HG03442 (cell line): Measurements from ENCODE around the gene TUBD1.
"Not testable (repeated sequence)": the region's sequence is repeated elsewhere in the genome, so short reads cannot be mapped to it uniquely, and the experiment has no call there.

Source experiments
- ATAC-seq: cut with Tn5 transposase; IDR thresholded peaks from one replicate; pipeline ENCODE4 v1.9.1; 2021; ENCODE audit warnings: mild to moderate bottlenecking, moderate library complexity; ENCODE audit not compliant: unreplicated experiment

Gene TUBD1

GRCh38 chr17:59845595-59846393 lies 46.9 kb downstream of the TUBD1 start:
- ATAC-seq = no peak

GRCh38 chr17:59844884-59845594 lies 47.7 kb downstream of the TUBD1 start:
- no peak for ATAC-seq

- ATAC-seq = peak; percentile 31
Measured at GRCh38 chr17:59842901-59843652, 49.7 kb downstream of the TUBD1 start.

GRCh38 chr17:59841882-59842263 lies 50.9 kb downstream of the TUBD1 start:
- ATAC-seq = not testable (repeated sequence)

GRCh38 chr17:59841091-59841881 lies 51.5 kb downstream of the TUBD1 start:
- not testable (repeated sequence) for ATAC-seq

GRCh38 chr17:59840329-59841090 lies 52.2 kb downstream of the TUBD1 start:
- no peak for ATAC-seq

- no peak for ATAC-seq
Measured at GRCh38 chr17:59839651-59840328, 53.0 kb downstream of the TUBD1 start.

GRCh38 chr17:59838052-59838916 lies 54.5 kb downstream of the TUBD1 start:
- ATAC-seq = no peak

GRCh38 chr17:59837308-59838051 lies 55.3 kb downstream of the TUBD1 start:
- ATAC-seq = peak; percentile 75

GRCh38 chr17:59832883-59833379 lies 59.8 kb downstream of the TUBD1 start:
- ATAC-seq = no peak

GRCh38 chr17:59830846-59831486 lies 61.8 kb downstream of the TUBD1 start:
- no peak for ATAC-seq

- no peak for ATAC-seq
Measured at GRCh38 chr17:59830007-59830630, 62.6 kb downstream of the TUBD1 start.

GRCh38 chr17:59829217-59830006 lies 63.3 kb downstream of the TUBD1 start:
- ATAC-seq = peak; percentile 64

- ATAC-seq = not testable (repeated sequence)
Measured at GRCh38 chr17:59828819-59829216, 63.9 kb downstream of the TUBD1 start.

- no peak for ATAC-seq
Measured at GRCh38 chr17:59828478-59828760, 64.3 kb downstream of the TUBD1 start.
